H1 (cell line): ENCODE data around the gene GID8. TPM values are rescaled to one million over a fixed set of nuclear protein-coding genes. Genes with fewer than 3 reads are reported as not detected.

ENCODE experiments used
- CTCF ChIA-PET: fragments of 300-600 bp; sonication (Branson Sonifier 250); formaldehyde crosslinking; loops from one replicate; lab custom pipeline; 2021; ENCODE audit not compliant: partially characterized antibody; lab: Charles Lee
- POLR2A ChIA-PET: fragments of 300-600 bp; sonication (Branson Sonifier 250); formaldehyde crosslinking; loops from one replicate; lab custom pipeline; 2021; ENCODE audit warnings: inconsistent platforms; ENCODE audit not compliant: partially characterized antibody; lab: Charles Lee
- DNase-seq, 2 experiments: peaks; one replicate each; pipeline versions ENCODE4 v3.0.0 to v3.0.0-alpha.2; 2010 to 2022; ENCODE audit warnings: low spot score in 2 of 2, low read depth in 1 of 2, mixed read lengths in 1 of 2
- FAIRE-seq: peaks from 2 replicates; lab custom pipeline; 2011; peaks lifted over from hg19 to GRCh38; lab: Jason Lieb, UNC
- H2AFZ ChIP-seq: 2 replicates; pipeline ENCODE4 v1.8.1; 2012; ENCODE audit warnings: low read length, inconsistent platforms
- H2AK5ac ChIP-seq: 2 replicates; pipeline ENCODE4 v1.6.1; 2013; ENCODE audit warnings: low read depth, low read length
- H2BK120ac ChIP-seq: replicated peaks from 2 replicates; pipeline ENCODE3; 2013; ENCODE audit warnings: low read depth, low read length, inconsistent platforms
- H2BK12ac ChIP-seq: 2 replicates; pipeline ENCODE4 v1.6.1; 2013; ENCODE audit warnings: low read depth, low read length
- H2BK15ac ChIP-seq: 2 replicates; pipeline ENCODE4 v1.6.1; 2013; ENCODE audit warnings: low read length
- H2BK20ac ChIP-seq: 2 replicates; pipeline ENCODE4 v1.6.1; 2013; ENCODE audit warnings: low read length
- H2BK5ac ChIP-seq: 2 replicates; pipeline ENCODE4 v1.6.1; 2013; ENCODE audit warnings: low read depth, low read length
- H3K14ac ChIP-seq: 2 replicates; pipeline ENCODE4 v1.6.1; 2013; ENCODE audit warnings: inconsistent platforms; ENCODE audit not compliant: insufficient read length
- H3K18ac ChIP-seq: 2 replicates; pipeline ENCODE4 v1.6.1; 2013; ENCODE audit warnings: low read length; ENCODE audit errors: extremely low read depth
- H3K23ac ChIP-seq: 2 replicates; pipeline ENCODE4 v1.6.1; 2013; ENCODE audit warnings: inconsistent platforms; ENCODE audit not compliant: insufficient read length
- H3K23me2 ChIP-seq: 2 replicates; pipeline ENCODE4 v1.6.1; 2013; ENCODE audit warnings: low read depth, low read length
- H3K27ac ChIP-seq: 2 replicates; pipeline ENCODE4 v1.6.1; 2011; ENCODE audit warnings: low read depth, low read length, inconsistent platforms
- H3K27me3 ChIP-seq, 4 experiments: replicated peaks in 1 of 4; 1 replicate in 1 of 4; 2 replicates in 3 of 4; pipeline versions ENCODE4 v1.6.1 to v1.8.1; 2011 to 2013; ENCODE audit warnings: low read length in 3 of 4, mild to moderate bottlenecking in 3 of 4, inconsistent platforms in 2 of 4, mixed read lengths in 2 of 4, moderate library complexity in 1 of 4; ENCODE audit not compliant: control insufficient read depth in 3 of 4, insufficient read depth in 3 of 4; ENCODE audit errors: extremely low read depth in 1 of 4
- H3K36me3 ChIP-seq, 4 experiments: 2 replicates each; pipeline versions ENCODE4 v1.6.1 to v1.8.1; 2011 to 2013; ENCODE audit warnings: mild to moderate bottlenecking in 4 of 4, low read length in 3 of 4, moderate library complexity in 2 of 4, control low read depth in 1 of 4, inconsistent platforms in 1 of 4; ENCODE audit not compliant: insufficient read depth in 4 of 4, control insufficient read depth in 2 of 4
- H3K4ac ChIP-seq: replicated peaks from 2 replicates; pipeline ENCODE3; 2013; ENCODE audit warnings: low read length, low read depth, mixed read lengths, inconsistent platforms; ENCODE audit not compliant: insufficient read length
- H3K4me1 ChIP-seq, 4 experiments: replicated peaks in 1 of 4; 1 replicate in 1 of 4; 2 replicates in 3 of 4; pipeline versions ENCODE4 v1.6.1 to v1.8.1; 2011 to 2013; ENCODE audit warnings: low read length in 3 of 4, inconsistent platforms in 2 of 4, mixed read lengths in 1 of 4; ENCODE audit not compliant: insufficient read depth in 4 of 4, control insufficient read depth in 3 of 4
- H3K4me2 ChIP-seq, 2 experiments: 2 replicates each; pipeline versions ENCODE4 v1.6.1 to v1.8.1; 2011 to 2013; ENCODE audit warnings: low read depth in 2 of 2, low read length in 2 of 2, control low read depth in 1 of 2, inconsistent platforms in 1 of 2, mild to moderate bottlenecking in 1 of 2; ENCODE audit not compliant: insufficient read depth in 1 of 2
- H3K4me3 ChIP-seq, 4 experiments: fragments of 200-600, 300-600 bp in 1 of 4; sonication (generic), shearing (Covaris generic), sonication (Bioruptor Twin) in 1 of 4; 2 replicates each; pipeline versions ENCODE4 v1.5.1 to v1.8.1; 2011 to 2016; ENCODE audit warnings: low read length in 4 of 4, low read depth in 3 of 4, control low read depth in 2 of 4, inconsistent platforms in 2 of 4, mild to moderate bottlenecking in 2 of 4, mixed read lengths in 1 of 4, moderate library complexity in 1 of 4; ENCODE audit not compliant: insufficient read depth in 2 of 4; ENCODE audit errors: extremely low read depth in 1 of 4
- H3K56ac ChIP-seq: replicated peaks from 2 replicates; pipeline ENCODE3; 2013; ENCODE audit warnings: low read depth, mild to moderate bottlenecking, mixed read lengths, low read length, inconsistent platforms; ENCODE audit not compliant: insufficient read length
- H3K79me1 ChIP-seq: 2 replicates; pipeline ENCODE4 v1.6.1; 2013; ENCODE audit warnings: low read depth, low read length, control low read depth
- H3K79me2 ChIP-seq, 2 experiments: 2 replicates each; pipeline versions ENCODE4 v1.6.1 to v1.8.1; 2012 to 2013; ENCODE audit warnings: low read length in 2 of 2, mild to moderate bottlenecking in 2 of 2, inconsistent platforms in 1 of 2; ENCODE audit not compliant: insufficient read depth in 2 of 2, control insufficient read depth in 1 of 2
- H3K9ac ChIP-seq, 4 experiments: replicated peaks in 1 of 4; 1 replicate in 1 of 4; 2 replicates in 3 of 4; pipeline versions ENCODE4 v1.6.1 to v1.8.1; 2011 to 2013; ENCODE audit warnings: low read depth in 3 of 4, low read length in 3 of 4, control low read depth in 2 of 4, mild to moderate bottlenecking in 2 of 4, moderate library complexity in 2 of 4, inconsistent platforms in 1 of 4; ENCODE audit errors: extremely low read depth in 1 of 4
- H3K9me3 ChIP-seq, 2 experiments: 2 replicates each; pipeline versions ENCODE4 v1.6.1 to v1.8.1; 2012 to 2013; ENCODE audit warnings: mild to moderate bottlenecking in 2 of 2, moderate library complexity in 2 of 2, control low read depth in 1 of 2, inconsistent platforms in 1 of 2, low read depth in 1 of 2, low read length in 1 of 2, mixed read lengths in 1 of 2; ENCODE audit not compliant: insufficient read depth in 2 of 2
- H4K20me1 ChIP-seq, 2 experiments: replicated peaks in 1 of 2; 2 replicates each; pipeline versions ENCODE3 to v1.8.1; 2011 to 2013; ENCODE audit warnings: inconsistent platforms in 2 of 2, low read length in 2 of 2, mild to moderate bottlenecking in 1 of 2; ENCODE audit not compliant: insufficient read depth in 2 of 2, control insufficient read depth in 1 of 2
- H4K5ac ChIP-seq: 2 replicates; pipeline ENCODE4 v1.6.1; 2013; ENCODE audit warnings: low read length, low read depth, mixed read lengths, inconsistent platforms; ENCODE audit not compliant: insufficient read length
- H4K8ac ChIP-seq: 2 replicates; pipeline ENCODE4 v1.8.0; 2013; ENCODE audit warnings: mild to moderate bottlenecking, moderate library complexity, low read length, inconsistent platforms; ENCODE audit not compliant: insufficient read depth; ENCODE audit errors: extremely low read depth
- H4K91ac ChIP-seq: replicated peaks from 2 replicates; pipeline ENCODE3; 2013; ENCODE audit warnings: low read length, mixed read lengths, inconsistent platforms; ENCODE audit not compliant: insufficient read length
- CHD1 ChIP-seq: IDR thresholded peaks from 2 replicates; pipeline ENCODE4 v1.6.1; 2012; ENCODE audit warnings: low read depth, low read length, improper control_type of control experiment
- KDM1A ChIP-seq: fragments of 200-600, 300-600 bp; sonication (generic); IDR thresholded peaks from 2 replicates; pipeline ENCODE4 v1.7.1; 2016; ENCODE audit warnings: mild to moderate bottlenecking, low read length, borderline replicate concordance
- WGBS, 2 experiments: shearing (Covaris generic) in 1 of 2; methylation state at CpG; one replicate each; pipeline versions ENCODE4 v1.1.6 to v1.1.7; 2013 to 2015; ENCODE audit warnings: low lambda C conversion rate in 2 of 2, mixed read lengths in 2 of 2, inconsistent platforms in 1 of 2, low coverage in 1 of 2, missing lambda C conversion rate in 1 of 2; ENCODE audit not compliant: insufficient replicate concordance in 2 of 2, insufficient coverage in 1 of 2, insufficient read length in 1 of 2; ENCODE audit errors: extremely low coverage in 1 of 2, missing lambda C conversion rate in 1 of 2; 5-methylcytosine and 5-hydroxymethylcytosine counted together
- polyA plus RNA-seq, 7 experiments: library from polyadenylated mRNA; depleted of rRNA in 3 of 7; stranded (reverse) in 5 of 7; unstranded in 2 of 7; fragments of >200 nt in 5 of 7; fragments of 200-250 nt in 2 of 7; gene quantifications; 1 replicate in 5 of 7; 2 replicates in 1 of 7; 4 replicates in 1 of 7; pipeline versions ENCODE4 v1.2.1 to v1.2.3, GENCODE V29; 2011 to 2013; ENCODE audit warnings: missing spikeins in 2 of 7, mixed read lengths in 2 of 7
- total RNA-seq: library from RNA; stranded (reverse); fragmentation: NEBNext Ultra II Directional; extraction: Animal tissue kit (Norgen Biotek cat#: 25700); gene quantifications from 2 replicates; pipeline ENCODE4 v1.2.1, GENCODE V29; 2021

Gene GID8
- total and polyA plus RNA-seq, 2 of the 8 experiments (the other 6 are each of a cell fraction or from before 2014, with no cell fraction given): 39.7 to 72.9 TPM

DNA sequence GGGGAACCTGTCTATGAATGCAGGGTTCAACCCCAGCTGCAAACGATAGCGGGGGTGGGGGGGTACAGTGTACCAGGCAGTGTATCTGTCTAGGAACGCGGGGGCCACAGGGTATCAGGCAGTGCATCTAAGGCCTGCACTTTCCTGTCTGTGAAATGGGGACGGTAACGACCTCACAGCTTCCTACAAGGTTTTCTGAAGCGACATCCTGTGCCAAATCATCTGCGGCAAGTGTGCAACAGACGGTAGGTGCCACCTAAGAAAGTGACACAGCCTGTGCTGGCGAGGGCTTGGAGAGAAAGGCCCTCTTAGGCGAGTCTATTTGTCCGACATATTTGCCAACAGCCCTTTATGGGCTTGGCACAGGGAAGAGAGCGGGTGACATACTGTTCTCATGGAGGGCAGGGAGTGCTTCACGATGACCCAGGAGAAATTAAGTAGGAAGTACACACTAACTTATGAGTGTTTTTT is 15.5 kb upstream of the GID8 start:
- Histone ChIP-seq H2BK120ac (no peak overlapping the region), H3K4me1 (peaks cover 15 to 44% (median 38%) of the 10 kb centered on the region in 4 experiments), H4K5ac (no peak overlapping the region), H4K8ac (no peak overlapping the region; the same call in 1 of the 2 replicates), H3K4me3 (no peak overlapping the region), H3K27ac (no peak overlapping the region), H3K9me3 (no peaks in the 10 kb centered on the region), H3K79me2 (peaks cover 73 to 96% of the 10 kb centered on the region in 2 experiments), H3K79me1 (peaks cover 3% of the 10 kb centered on the region; the same call in 1 of the 2 replicates), H3K23me2 (peaks cover 18% of the 10 kb centered on the region), H2BK15ac (no peak overlapping the region), H3K9ac (no peak overlapping the region), H3K18ac (no peak overlapping the region), H4K91ac (no peak overlapping the region), H2AFZ (no peak overlapping the region), H2BK20ac (no peak overlapping the region), H3K4ac (no peak overlapping the region), H2BK12ac (no peak overlapping the region), H4K20me1 (peaks cover 46 to 54% of the 10 kb centered on the region in 2 experiments), H3K27me3 (no peaks in the 10 kb centered on the region), H2BK5ac (no peak overlapping the region), H3K23ac (no peak overlapping the region), H2AK5ac (no peak overlapping the region), H3K56ac (no peak overlapping the region), H3K36me3 (no peaks in the 10 kb centered on the region), H3K14ac (no peak overlapping the region), H3K4me2 (peak overlapping the region; percentile 7 to 38; a peak in 2 of 4 replicates)
- FAIRE-seq: no peak
- ChIA-PET POLR2A (interaction anchor here (7.2 to 20.3 kb wide), 2 partner anchors 10 to 20 kb away, joined by 156 to 363 read pairs; partner anchors contain the start of gene GID8), CTCF (interaction anchor here (1.0 to 2.6 kb wide), 3 partner anchors 13 to 23 kb away, joined by 3 to 27 read pairs (median 4); no protein-coding TSS in a partner anchor)
- no peak for TF ChIP-seq CHD1
- TF ChIP-seq KDM1A: peak; percentile 62; the same call in 1 of the 2 replicates
- DNase-seq: no peak
- WGBS, 2 experiments: 84% methylated on average over 12 of the region's 14 CpGs; no CpG with 5 or more reads in 1 of the 2 experiments
